HG03469 (cell line): Measurements from ENCODE around the gene IDH2.
"Not testable (repeated sequence)": the region's sequence is repeated elsewhere in the genome, so short reads cannot be mapped to it uniquely, and the experiment has no call there.

Source experiments
- ATAC-seq: cut with Tn5 transposase; IDR thresholded peaks from one replicate; pipeline ENCODE4 v1.9.1; 2021; ENCODE audit warnings: mild to moderate bottlenecking, moderate library complexity, moderate number of reproducible peaks; ENCODE audit not compliant: unreplicated experiment

IDH2 gene

DNA sequence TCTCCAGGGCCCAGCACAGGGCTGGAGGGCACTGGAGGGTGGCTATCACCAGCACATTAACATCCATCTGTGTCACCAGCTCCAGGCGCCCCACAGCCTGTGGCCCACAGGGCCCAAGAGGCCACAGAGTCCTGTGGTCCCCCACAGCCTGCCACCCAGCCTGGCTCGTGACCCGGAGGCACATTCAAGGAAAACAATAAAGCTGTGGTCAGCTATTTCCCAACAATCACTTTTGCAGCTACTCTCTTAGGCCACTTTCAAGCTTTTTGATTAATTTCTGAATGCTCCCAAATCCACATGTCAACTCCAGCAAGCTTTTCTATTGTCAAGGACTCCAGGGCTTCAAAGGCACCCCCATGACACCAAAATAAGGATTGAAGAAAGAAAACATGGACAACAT, 16.7 kb downstream of the IDH2 start:
- ATAC-seq = no peak

DNA sequence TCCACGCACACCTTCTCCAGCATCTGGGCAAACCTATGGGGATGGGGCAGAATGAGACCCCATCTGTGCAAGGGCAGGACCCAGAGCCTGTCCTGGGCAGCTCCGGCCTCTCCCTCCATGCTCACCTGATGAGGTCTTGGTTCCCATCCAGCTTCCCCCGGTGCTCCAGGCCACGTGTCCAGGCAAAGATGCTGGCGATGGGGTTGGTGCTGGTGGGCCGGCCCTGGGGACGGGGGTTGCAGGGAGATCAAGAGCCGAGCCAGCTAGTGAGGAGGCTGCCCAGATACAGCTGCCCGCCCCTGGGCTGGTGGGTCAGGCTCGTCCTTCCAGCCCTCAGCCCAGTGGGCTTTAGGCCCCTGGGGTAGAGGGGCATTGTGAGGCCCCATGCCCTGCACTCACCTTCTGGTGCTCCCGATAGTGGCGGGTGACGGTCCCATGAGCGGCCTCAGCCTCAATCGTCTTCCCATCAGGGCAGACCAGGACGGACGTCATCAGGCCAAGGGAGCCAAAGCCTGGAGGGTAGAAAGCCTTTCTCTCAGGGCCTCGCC, 17.3 kb downstream of the IDH2 start:
- no peak for ATAC-seq

GRCh38 chr15:90083954-90084607, 18.2 kb downstream of the IDH2 start:
- ATAC-seq = no peak

DNA sequence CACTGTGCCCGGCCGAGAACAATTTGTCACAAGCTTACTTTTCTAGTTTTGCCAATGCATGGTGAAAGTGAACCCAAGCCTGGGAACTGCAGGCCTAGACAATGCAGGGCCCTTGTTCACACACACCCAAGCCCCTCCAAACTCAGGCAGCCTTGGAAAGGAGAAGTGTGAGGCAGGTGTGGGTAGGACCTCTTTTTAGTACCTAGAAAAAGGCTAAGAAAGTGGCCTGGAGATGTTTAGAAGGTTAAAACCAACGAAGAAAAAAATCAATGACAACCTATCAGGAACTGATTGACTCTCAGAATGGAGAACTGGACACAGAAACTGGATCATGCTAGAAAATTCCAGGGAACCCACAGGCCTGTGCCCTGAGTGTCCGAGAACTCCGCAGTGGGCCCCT, 18.8 kb downstream of the IDH2 start:
- ATAC-seq = no peak

DNA sequence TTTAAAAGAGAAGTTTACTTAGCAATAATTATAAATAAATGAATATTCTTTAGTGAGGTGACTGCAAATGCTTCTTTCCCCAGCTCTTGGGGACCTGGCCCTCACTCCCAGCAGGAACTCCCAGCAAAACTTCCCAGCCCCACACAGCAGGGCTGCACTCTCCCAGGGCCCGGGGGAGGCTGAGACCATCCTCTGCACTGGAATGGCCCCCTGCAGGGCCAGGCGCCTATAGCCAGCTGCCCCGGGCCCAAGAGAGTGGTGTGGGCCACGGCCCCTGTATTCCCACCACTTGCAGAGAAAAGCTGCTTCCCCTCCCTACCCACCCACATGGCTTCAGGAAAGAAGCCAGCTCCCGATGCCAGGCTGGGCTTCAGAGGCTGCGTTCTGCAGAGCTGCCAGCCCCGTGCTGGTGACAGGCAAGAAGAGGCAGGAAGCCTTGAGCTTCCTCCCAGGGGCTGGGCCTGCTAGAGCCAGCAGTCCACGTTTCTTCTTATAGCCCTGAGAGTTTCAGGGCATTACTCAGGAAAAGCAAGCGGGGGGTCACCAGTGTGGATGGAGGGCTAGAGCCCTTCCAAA, 20.0 kb downstream of the IDH2 start:
- ATAC-seq = no peak

DNA sequence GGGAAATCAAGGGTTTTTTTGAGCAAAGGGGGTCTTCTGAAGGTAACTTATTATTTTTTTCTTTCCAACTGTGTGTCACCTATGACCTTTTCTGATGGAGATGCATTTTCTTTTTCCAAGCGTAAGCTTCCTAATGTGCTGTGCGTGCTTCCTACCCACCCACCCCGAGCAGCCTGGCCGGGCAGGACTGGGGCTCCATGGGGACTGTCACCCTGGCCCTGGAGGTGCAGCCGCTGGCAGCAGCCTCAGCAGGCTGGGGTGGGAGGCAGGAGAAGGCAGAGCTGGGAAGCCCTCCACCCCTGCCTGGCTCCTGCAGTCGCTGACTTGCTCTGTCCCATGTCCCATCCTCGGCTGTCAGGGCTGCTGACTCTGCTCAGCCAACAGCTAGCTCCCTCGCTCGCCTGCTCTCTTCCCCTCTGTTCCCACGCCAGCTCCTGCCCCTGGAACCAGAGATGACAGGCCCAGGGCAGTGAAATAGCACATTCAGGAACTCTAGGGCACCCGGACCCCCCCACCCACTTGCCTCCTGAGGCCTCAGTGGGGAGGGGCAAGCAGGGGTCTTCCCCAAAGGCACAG, 21.4 kb downstream of the IDH2 start:
- ATAC-seq = no peak

DNA sequence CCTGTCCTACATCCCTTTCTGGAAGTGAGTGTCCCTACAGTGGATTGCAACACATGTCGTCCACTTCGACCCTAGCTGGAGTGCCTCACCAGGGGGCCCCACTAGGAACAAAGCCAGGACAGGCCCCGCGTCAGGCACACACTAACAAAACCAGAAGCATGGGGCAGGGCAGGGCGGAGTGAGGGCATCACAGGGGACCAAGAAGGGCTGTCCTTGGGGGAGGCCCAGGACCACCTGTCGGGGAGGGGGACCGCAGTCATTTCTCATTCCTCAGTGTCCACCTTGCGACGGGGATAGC, 21.9 kb downstream of the IDH2 start:
- ATAC-seq = no peak

GRCh38 chr15:90079619-90080457, 22.4 kb downstream of the IDH2 start:
- no peak for ATAC-seq

- ATAC-seq = no peak
Measured at GRCh38 chr15:90078965-90079364, 23.3 kb downstream of the IDH2 start.

DNA sequence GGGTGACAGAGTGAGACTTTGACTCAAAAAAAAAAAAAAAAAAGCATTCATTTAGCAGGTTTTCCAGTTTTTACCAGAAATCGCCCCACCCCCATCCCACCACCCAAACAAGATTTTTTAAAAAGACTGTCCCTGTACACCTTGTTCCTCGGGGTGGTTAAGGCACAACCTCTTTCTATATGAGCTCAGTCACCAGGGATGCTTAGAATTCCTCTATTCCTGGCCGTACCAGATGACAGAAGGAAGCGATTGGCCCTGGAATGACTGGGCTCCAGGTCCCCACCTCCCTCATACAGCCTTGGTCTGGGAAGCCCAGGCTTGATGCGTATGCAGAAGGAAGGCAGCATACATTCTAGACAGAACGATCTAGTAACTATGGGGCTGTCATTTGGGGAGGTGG, 25.6 kb downstream of the IDH2 start:
- no peak for ATAC-seq

DNA sequence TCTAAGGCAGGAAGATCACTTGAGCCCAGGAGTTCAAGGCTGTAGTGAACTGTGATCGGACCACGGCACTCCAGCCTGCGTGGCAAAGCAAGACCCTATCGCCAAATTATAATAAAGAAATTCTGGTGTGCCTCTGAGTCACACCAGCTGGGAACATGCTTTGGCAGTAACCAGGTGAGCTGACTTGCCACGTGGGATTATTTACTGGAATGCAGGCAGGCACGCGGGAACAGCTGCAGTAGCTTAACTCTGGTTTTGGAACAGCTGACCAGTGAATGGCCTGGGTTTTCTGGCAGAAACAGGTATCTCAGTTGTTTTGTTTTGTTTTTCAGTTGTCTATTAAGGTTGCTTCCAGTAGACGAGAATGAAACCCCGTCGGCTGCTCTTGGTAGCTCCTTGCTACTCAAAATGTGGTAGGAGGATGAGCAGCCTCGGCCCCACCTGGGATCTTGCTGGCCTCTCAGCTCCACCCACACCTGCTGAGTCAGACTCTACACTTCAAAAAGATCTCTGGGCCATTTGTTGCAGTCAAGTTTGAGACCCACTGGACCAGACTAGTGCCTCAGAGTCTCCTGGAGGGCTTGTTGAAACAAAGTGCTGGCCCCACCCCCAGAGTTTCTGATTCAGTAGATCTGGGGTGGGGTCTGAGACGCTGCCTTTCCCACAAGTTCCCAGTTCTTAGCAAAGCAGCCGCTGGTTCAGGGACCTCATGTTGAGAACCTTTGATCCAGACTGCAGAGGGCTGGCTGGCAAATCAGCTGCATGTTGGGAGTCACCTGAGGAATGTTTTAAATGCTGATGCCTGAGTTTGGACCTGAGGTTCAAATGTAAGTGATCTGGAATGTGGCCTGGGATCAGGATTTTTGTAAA, 26.6 kb downstream of the IDH2 start:
- no peak for ATAC-seq

DNA sequence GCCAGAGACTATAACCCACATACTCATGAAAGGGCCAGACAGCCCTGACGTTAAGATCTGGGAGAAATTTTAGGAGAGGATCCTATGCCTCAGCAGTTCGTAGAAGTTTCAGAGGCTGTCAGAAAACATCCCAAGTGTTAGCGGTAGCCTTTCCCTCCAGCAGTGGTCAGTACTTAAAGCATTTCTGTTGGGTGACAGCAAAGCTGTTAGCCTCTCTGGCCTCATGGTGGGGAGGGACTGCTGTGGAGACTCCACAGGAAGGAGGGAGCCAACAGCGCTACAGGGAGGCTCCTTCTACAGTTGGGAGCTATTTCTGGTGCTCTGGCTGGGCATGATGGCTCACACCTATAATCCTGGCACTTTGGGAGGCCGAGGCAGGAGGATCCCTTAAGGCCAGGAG, 27.4 kb downstream of the IDH2 start:
- ATAC-seq = no peak

DNA sequence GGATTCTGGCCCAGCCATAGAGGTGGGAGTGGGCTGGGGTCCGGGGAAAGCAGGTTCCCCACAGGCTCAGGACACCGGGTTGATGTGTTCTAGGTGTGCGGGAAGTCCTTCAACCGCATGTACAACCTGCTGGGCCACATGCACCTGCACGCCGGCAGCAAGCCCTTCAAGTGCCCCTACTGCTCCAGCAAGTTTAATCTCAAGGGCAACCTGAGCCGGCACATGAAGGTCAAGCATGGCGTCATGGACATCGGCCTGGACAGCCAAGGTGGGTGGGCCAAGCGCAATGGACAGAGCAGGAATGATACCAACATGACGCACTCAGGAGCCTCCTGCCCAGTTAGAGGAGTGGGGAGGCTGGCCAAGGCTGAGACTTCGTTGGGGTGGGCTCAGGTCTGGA, 28.2 kb downstream of the IDH2 start:
- ATAC-seq = no peak

GRCh38 chr15:90072978-90073640, 29.2 kb downstream of the IDH2 start:
- ATAC-seq = no peak

GRCh38 chr15:90071220-90071807, 31.0 kb downstream of the IDH2 start:
- no peak for ATAC-seq

GRCh38 chr15:90070623-90071022, 31.6 kb downstream of the IDH2 start:
- ATAC-seq = not testable (repeated sequence)

GRCh38 chr15:90067953-90068606, 34.2 kb downstream of the IDH2 start:
- ATAC-seq = no peak

GRCh38 chr15:90067181-90067952, 34.9 kb downstream of the IDH2 start:
- ATAC-seq = no peak

DNA sequence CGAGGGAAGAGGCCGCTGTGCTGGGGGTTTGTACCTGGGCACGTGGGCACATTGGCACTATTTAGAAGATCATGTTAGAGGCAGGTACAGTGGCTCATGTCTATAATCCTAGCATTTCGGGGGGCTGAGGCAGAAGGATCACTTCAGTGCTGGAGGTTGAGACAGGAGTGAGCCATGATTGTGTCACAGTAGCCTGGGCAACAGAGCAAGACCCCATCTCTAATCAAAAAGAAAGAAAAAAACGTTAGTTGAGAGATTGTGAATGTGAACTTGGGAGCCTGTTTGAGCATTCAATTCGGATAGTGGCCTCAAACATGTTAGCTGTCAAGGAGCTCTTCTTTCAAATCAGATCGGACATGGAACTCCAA, 36.6 kb downstream of the IDH2 start:
- ATAC-seq = no peak
